ENCODE results near the gene KATNAL2.
A peak's percentile ranks its signal among the peaks of the same experiment; 100 is the strongest.

KATNAL2 gene

GRCh38 chr18:47100212-47100831 is 182.9 kb downstream of the KATNAL2 start:
- peak; percentile 74 for DNase-seq
- H3K36me3 ChIP-seq, result peaks cover 12% of the 10 kb centered on the region
- no peaks in the 10 kb centered on the region for H3K27me3 ChIP-seq (ENCODE audit: insufficient read depth, low read depth, severe bottlenecking)
- no peaks in the 10 kb centered on the region for H3K9me3 ChIP-seq (ENCODE audit: severe bottlenecking)
- peak; percentile 92 for TF ChIP-seq CTCF (IDR thresholded peaks at IDR 0.05; ENCODE audit: low read depth, low read length)
- H3K4me3 ChIP-seq (ENCODE audit: low read depth, low read length), result no peak overlapping the region
- no peak overlapping the region for H3K27ac ChIP-seq

DNA sequence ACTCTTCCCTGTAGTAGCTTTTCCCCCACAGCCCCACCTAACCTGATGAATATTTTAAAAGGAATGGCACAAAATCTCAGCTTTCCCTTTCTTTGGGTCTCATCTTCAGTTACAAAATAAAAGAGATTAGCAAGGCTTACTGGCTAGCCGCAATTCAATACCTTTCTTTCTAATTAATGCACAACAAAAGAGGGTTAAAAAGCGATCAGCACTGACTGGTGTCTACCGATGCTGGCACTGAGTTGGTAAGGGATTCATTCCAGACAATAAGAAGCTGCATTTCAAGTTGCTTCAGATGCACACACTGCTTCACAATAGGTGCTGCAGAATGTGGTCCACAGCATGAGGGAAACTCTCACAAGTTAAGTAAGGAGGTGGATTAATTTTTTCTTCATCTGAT is 191.0 kb downstream of the KATNAL2 start:
- no peak for TF ChIP-seq CTCF (IDR thresholded peaks at IDR 0.05; ENCODE audit: low read depth, low read length)
- Histone ChIP-seq H3K36me3 (peaks cover 47% of the 10 kb centered on the region), H3K4me3 (ENCODE audit: low read depth, low read length) (no peak overlapping the region), H3K27me3 (ENCODE audit: insufficient read depth, low read depth, severe bottlenecking) (no peaks in the 10 kb centered on the region), H3K27ac (no peak overlapping the region), H3K9me3 (ENCODE audit: severe bottlenecking) (no peaks in the 10 kb centered on the region)
- no peak for DNase-seq

- H3K27ac ChIP-seq, result no peak overlapping the region
- H3K36me3 ChIP-seq, result peaks cover 47% of the 10 kb centered on the region
- no peaks in the 10 kb centered on the region for H3K27me3 ChIP-seq (ENCODE audit: insufficient read depth, low read depth, severe bottlenecking)
- no peak for TF ChIP-seq CTCF (IDR thresholded peaks at IDR 0.05; ENCODE audit: low read depth, low read length)
- H3K9me3 ChIP-seq (ENCODE audit: severe bottlenecking), result no peaks in the 10 kb centered on the region
- no peak for DNase-seq
- H3K4me3 ChIP-seq (ENCODE audit: low read depth, low read length), result no peak overlapping the region
These were observed 191.6 kb downstream of the KATNAL2 start for GRCh38 chr18:47108998-47109405.

- no peak for TF ChIP-seq CTCF (IDR thresholded peaks at IDR 0.05; ENCODE audit: low read depth, low read length)
- no peak overlapping the region for H3K27ac ChIP-seq
- no peak for DNase-seq
- H3K9me3 ChIP-seq (ENCODE audit: severe bottlenecking), result no peaks in the 10 kb centered on the region
- H3K36me3 ChIP-seq, result peaks cover 44% of the 10 kb centered on the region
- no peaks in the 10 kb centered on the region for H3K27me3 ChIP-seq (ENCODE audit: insufficient read depth, low read depth, severe bottlenecking)
- no peak overlapping the region for H3K4me3 ChIP-seq (ENCODE audit: low read depth, low read length)
These were observed 192.3 kb downstream of the KATNAL2 start for GRCh38 chr18:47109720-47110119.

DNA sequence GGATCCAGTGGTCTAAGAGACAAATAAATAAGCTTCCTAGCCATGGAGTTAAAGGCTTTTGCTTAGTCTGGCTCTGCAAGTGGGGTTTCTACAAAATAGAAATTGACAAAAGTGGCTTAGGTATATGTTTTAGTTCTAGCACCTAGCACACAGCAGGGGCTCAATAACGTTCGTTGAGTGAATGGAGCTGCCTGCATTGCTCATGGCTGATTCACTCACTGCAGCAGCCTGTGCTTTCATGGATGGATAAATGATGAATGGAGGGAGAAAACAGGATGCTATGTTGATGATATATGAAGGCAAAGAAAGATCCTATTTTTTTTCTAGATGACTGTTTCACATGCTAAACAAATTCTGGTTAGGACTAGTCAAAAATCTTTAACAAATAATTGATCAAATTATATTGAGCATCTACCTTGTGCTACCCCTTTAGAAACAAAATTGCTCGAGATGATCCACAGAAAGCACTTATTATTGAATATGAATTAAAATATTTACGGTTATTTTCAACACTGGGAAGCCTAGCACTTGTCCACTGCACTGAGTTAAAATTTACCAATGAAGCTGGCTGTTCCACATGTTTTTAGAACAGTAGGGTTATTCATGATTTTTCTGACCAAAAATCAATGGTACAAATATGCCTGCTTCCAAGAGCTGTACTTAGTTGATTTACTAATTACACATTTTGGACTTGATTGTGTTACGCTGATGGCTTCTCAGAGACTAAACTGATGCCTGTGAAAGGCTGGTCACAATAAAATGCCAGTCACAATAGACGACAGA is 193.3 kb downstream of the KATNAL2 start:
- Histone ChIP-seq H3K9me3 (ENCODE audit: severe bottlenecking) (no peaks in the 10 kb centered on the region), H3K27me3 (ENCODE audit: insufficient read depth, low read depth, severe bottlenecking) (no peaks in the 10 kb centered on the region), H3K4me3 (ENCODE audit: low read depth, low read length) (no peak overlapping the region), H3K27ac (no peak overlapping the region), H3K36me3 (peaks cover 39% of the 10 kb centered on the region)
- TF ChIP-seq CTCF (IDR thresholded peaks at IDR 0.05; ENCODE audit: low read depth, low read length), result no peak
- DNase-seq, result no peak

Measured in WERI-Rb-1 (cell line).